PC-3 (cell line): ENCODE data around the gene PAK4. TPM values are rescaled to one million over a fixed set of nuclear protein-coding genes. Genes with fewer than 3 reads are reported as not detected.

Experiments used
- ATAC-seq: fragments of 200-7000 bp; cut with Tn5 transposase; 2 replicates; pipeline ENCODE4 v1.9.1; 2020; ENCODE audit warnings: mild to moderate bottlenecking, moderate library complexity
- BruUV-seq: library from RNA; stranded (reverse); fragments of 400-500 nt; replicated peaks from 2 replicates; lab custom pipeline; 2021; lab: Mats Ljungman, UMichigan
- CTCF ChIA-PET: fragments of 300-600 bp; sonication (Branson Sonifier 250); formaldehyde crosslinking; loops from one replicate; lab custom pipeline; 2022; ENCODE audit warnings: antibody characterized with exemption; lab: Charles Lee
- POLR2A ChIA-PET: fragments of 300-600 bp; sonication (Branson Sonifier 250); formaldehyde crosslinking; loops from one replicate; lab custom pipeline; 2022; ENCODE audit warnings: antibody characterized with exemption; ENCODE audit not compliant: unreplicated experiment; lab: Charles Lee
- DNase-seq: peaks from one replicate; pipeline ENCODE4 v3.0.0-alpha.2; 2015
- H2AFZ ChIP-seq: fragments of 300-600 bp; sonication (generic); 2 replicates; pipeline ENCODE4 v1.6.0; 2016; ENCODE audit warnings: antibody characterized with exemption, low read length
- H3F3A ChIP-seq: fragments of 300-600 bp; sonication (generic); one replicate; pipeline ENCODE4 v1.6.0; 2017; ENCODE audit warnings: antibody characterized with exemption, low read length, control low read depth, mild to moderate bottlenecking; ENCODE audit not compliant: unreplicated experiment
- H3K27ac ChIP-seq: fragments of 300-600 bp; sonication (generic); 2 replicates; pipeline ENCODE4 v1.5.1; 2016; ENCODE audit warnings: mild to moderate bottlenecking, low read length
- H3K27me3 ChIP-seq: fragments of 300-600 bp; sonication (generic); 2 replicates; pipeline ENCODE4 v1.6.1; 2016; ENCODE audit warnings: low read length, mixed read lengths
- H3K36me3 ChIP-seq: fragments of 300-600 bp; sonication (generic); 2 replicates; pipeline ENCODE4 v1.6.1; 2016; ENCODE audit warnings: low read depth, mixed run types, low read length, mixed read lengths
- H3K4me1 ChIP-seq: fragments of 300-600 bp; sonication (generic); 2 replicates; pipeline ENCODE4 v1.5.1; 2016; ENCODE audit warnings: low read length; ENCODE audit not compliant: insufficient read depth
- H3K4me2 ChIP-seq: fragments of 300-600 bp; sonication (generic); 2 replicates; pipeline ENCODE4 v1.6.0; 2016; ENCODE audit warnings: low read length
- H3K4me3 ChIP-seq: fragments of 300-600 bp; sonication (generic); 2 replicates; pipeline ENCODE4 v1.5.1; 2016; ENCODE audit warnings: mild to moderate bottlenecking, low read length, mixed read lengths
- H3K79me2 ChIP-seq: fragments of 300-600 bp; sonication (generic); 2 replicates; pipeline ENCODE4 v1.6.1; 2017; ENCODE audit warnings: low read length, mixed read lengths
- H3K9ac ChIP-seq: fragments of 300-600 bp; sonication (generic); 2 replicates; pipeline ENCODE4 v1.6.0; 2016; ENCODE audit warnings: mild to moderate bottlenecking, low read length
- H3K9me2 ChIP-seq: fragments of 300-600 bp; sonication (generic); replicated peaks from 2 replicates; pipeline ENCODE4 v1.6.1; 2016; ENCODE audit warnings: mixed run types, low read length, mixed read lengths
- H3K9me3 ChIP-seq: fragments of 300-600 bp; sonication (generic); 2 replicates; pipeline ENCODE4 v1.6.1; 2016; ENCODE audit warnings: low read length, mixed read lengths
- H4K20me1 ChIP-seq: fragments of 300-600 bp; sonication (generic); 2 replicates; pipeline ENCODE4 v1.6.1; 2016; ENCODE audit warnings: low read length, mixed read lengths
- CTCF ChIP-seq: fragments of 300-600 bp; sonication (generic); conservative IDR thresholded peaks from 2 replicates; pipeline ENCODE4 v1.5.1; 2017; ENCODE audit warnings: antibody characterized with exemption, low read depth, mild to moderate bottlenecking, low read length
- EZH2 ChIP-seq: fragments of 300-600 bp; sonication (generic); IDR thresholded peaks from one replicate; pipeline ENCODE4 v1.6.1; 2017; ENCODE audit warnings: antibody characterized with exemption, mild to moderate bottlenecking, low read length; ENCODE audit not compliant: unreplicated experiment
- EZH2phosphoT487 ChIP-seq: fragments of 300-600 bp; sonication (generic); IDR thresholded peaks from 2 replicates; pipeline ENCODE4 v1.6.1; 2018; ENCODE audit warnings: mild to moderate bottlenecking, antibody characterized with exemption, low read length, borderline replicate concordance
- intact Hi-C: fragments of 100-400 bp; cut with micrococcal nuclease; formaldehyde crosslinking; loops from 2 replicates; pipeline ENCODE4 v1.9.0; 2023
- total RNA-seq: library from RNA; depleted of rRNA; stranded (reverse); fragments of >200 nt; gene quantifications from 2 replicates; pipeline ENCODE4 v1.2.3, GENCODE V29; 2014

The PAK4 gene
- total RNA-seq, 1 experiment from 2014 or later, result 13.5 TPM

- POLR2A ChIA-PET, result no interaction called here
- no peak for ATAC-seq
- Histone ChIP-seq H4K20me1 (no peaks in the 10 kb centered on the region), H3K4me2 (no peak overlapping the region), H3K4me3 (no peak overlapping the region), H3K9me2 (no peaks in the 10 kb centered on the region), H3K9ac (no peak overlapping the region), H3K36me3 (no peaks in the 10 kb centered on the region), H3F3A (no peaks in the 10 kb centered on the region), H3K27ac (no peak overlapping the region), H3K27me3 (no peaks in the 10 kb centered on the region), H3K4me1 (no peaks in the 10 kb centered on the region), H3K79me2 (no peaks in the 10 kb centered on the region), H2AFZ (no peak overlapping the region), H3K9me3 (no peaks in the 10 kb centered on the region)
- intact Hi-C loops, result no loop called here
- CTCF ChIA-PET, result no interaction called here
- TF ChIP-seq EZH2 (no peak), EZH2phosphoT487 (no peak), CTCF (no peak)
- no TSS peak for BruUV-seq
- no peak for DNase-seq
Observed at GRCh38 chr19:39097721-39098120, 27.9 kb upstream of the PAK4 start.

- POLR2A ChIA-PET, result no interaction called here
- intact Hi-C loops, result no loop called here
- Histone ChIP-seq H3K27me3 (no peaks in the 10 kb centered on the region), H3K4me2 (no peak overlapping the region), H3K9ac (no peak overlapping the region), H3K9me3 (no peaks in the 10 kb centered on the region), H3F3A (no peaks in the 10 kb centered on the region), H3K79me2 (no peaks in the 10 kb centered on the region), H2AFZ (no peak overlapping the region), H4K20me1 (no peaks in the 10 kb centered on the region), H3K4me3 (no peak overlapping the region), H3K9me2 (no peaks in the 10 kb centered on the region), H3K4me1 (no peaks in the 10 kb centered on the region), H3K27ac (no peak overlapping the region), H3K36me3 (no peaks in the 10 kb centered on the region)
- ATAC-seq (no peak), DNase-seq (no peak)
- TF ChIP-seq EZH2phosphoT487 (no peak), CTCF (no peak), EZH2 (no peak)
- no TSS peak for BruUV-seq
- CTCF ChIA-PET, result no interaction called here
Observed at GRCh38 chr19:39098365-39099269, 27.0 kb upstream of the PAK4 start.

- intact Hi-C loops, result no loop called here
- CTCF ChIA-PET, result no interaction called here
- H3K79me2 ChIP-seq, result no peaks in the 10 kb centered on the region
- no peak overlapping the region for H3K9ac ChIP-seq
- H3F3A ChIP-seq, result no peaks in the 10 kb centered on the region
- no peaks in the 10 kb centered on the region for H3K4me1 ChIP-seq
- H3K9me2 ChIP-seq, result no peaks in the 10 kb centered on the region
- H3K27ac ChIP-seq, result no peak overlapping the region
- H2AFZ ChIP-seq, result no peak overlapping the region
- TF ChIP-seq EZH2phosphoT487 (no peak), CTCF (no peak), EZH2 (no peak)
- POLR2A ChIA-PET, result no interaction called here
- H3K36me3 ChIP-seq, result no peaks in the 10 kb centered on the region
- H3K4me3 ChIP-seq, result no peak overlapping the region
- no peaks in the 10 kb centered on the region for H3K9me3 ChIP-seq
- BruUV-seq, result no TSS peak
- DNase-seq, result no peak
- H3K4me2 ChIP-seq, result no peak overlapping the region
- no peak for ATAC-seq
- no peaks in the 10 kb centered on the region for H3K27me3 ChIP-seq
- no peaks in the 10 kb centered on the region for H4K20me1 ChIP-seq
Observed at GRCh38 chr19:39099341-39099740, 26.2 kb upstream of the PAK4 start.
